ENCODE results near the gene ZNF343. TPM values are rescaled to one million over a fixed set of nuclear protein-coding genes. Genes with fewer than 3 reads are reported as not detected.

The ZNF343 gene
- total RNA-seq, 1 experiment from 2014 or later, result 11.3 TPM

- in situ Hi-C loops (cut with HindIII; ENCODE audit: low sequenced_read_pairs), result no loop called here
- no peak for DNase-seq (ENCODE audit: low spot score)
These were observed 31.7 kb downstream of the ZNF343 start for GRCh38 chr20:2476742-2477615.

- in situ Hi-C loops (cut with HindIII; ENCODE audit: low sequenced_read_pairs), result no loop called here
- DNase-seq (ENCODE audit: low spot score), result no peak
These were observed 32.6 kb downstream of the ZNF343 start for GRCh38 chr20:2475850-2476741.

DNA sequence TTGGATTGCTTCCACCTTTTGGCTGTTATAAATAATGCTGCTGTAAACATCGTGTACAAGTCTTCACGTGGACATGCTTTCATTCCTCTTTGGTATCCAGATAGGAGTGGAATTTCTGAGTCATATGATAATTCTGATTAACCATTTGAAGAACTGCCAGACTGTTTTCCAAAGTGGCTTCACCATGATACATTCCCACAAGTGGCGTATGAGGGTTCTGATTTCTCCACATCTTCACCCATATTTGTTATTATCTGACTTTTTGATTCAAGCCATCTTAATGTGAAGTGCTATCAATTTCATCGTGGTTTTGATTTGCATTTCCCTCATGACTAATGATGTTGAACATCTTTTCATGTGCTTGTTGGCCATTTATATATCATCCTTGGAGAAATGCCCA is 35.2 kb downstream of the ZNF343 start:
- in situ Hi-C loops (cut with HindIII; ENCODE audit: low sequenced_read_pairs), result no loop called here
- DNase-seq (ENCODE audit: low spot score), result no peak

DNA sequence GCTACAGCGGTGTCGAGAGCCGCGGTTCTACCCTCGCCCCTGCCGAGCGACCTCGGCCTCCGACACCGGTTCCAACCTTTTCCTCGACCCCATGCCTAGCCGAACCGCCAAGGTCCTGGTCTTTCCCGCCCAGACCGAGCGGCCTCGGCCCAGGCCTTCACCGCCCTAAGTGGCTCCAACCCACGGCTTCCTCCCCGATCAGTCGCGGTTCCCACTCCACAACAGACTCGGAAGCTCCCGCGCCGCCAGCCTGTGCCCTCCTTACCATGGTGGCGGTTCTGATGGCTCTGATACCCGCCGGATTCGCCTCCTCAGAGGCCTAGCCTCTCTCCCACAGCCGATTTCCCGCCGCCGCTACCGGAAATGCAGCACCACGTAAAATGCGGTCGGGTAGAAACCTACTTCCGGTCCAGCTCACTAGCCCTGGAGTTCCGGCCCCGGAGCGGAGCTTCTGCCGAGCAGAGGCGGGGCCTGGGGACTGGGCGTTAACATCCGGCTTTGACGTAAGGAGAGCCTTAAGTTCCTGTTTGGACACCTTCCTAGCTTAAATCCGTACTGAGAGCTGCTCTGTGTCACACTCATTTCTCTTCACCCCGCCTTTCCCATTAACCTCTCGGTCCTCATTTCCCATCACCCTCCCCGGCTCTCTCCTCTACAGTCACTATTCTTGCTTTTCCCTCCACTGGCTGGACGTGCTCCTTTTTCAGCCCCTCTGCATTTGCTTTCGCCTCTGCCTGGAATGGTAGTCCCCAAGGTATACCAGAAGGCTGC is 38.1 kb downstream of the ZNF343 start, which contains the start of gene SNRPB:
SNRPB (minus strand) TSS at position 367 of the 771 bp plus-strand sequence; CDS start at position 268, 99 bp downstream.
- peak; percentile 99 for DNase-seq (ENCODE audit: low spot score)
- in situ Hi-C loops (cut with HindIII; ENCODE audit: low sequenced_read_pairs), result no loop called here

DNA sequence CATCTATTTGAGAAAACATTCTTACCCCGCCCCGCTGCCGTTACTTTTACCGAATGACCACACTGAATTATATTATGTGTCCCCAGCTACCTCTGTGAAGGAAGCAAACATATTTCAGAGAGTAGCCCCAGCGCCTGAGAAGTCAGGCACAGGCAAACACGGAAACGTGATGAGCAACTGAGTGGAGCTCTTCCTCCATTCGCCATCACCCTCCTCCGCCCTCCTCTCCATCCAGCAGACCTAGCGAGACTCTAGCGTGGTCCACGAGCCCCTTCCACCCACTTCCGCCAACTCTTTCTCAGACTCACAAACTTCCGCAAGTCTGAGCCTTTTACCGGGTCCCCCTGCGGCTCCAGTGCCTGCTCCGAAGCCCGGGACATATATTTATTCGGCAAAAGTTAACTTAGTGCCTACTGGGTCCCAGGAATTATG is 38.7 kb downstream of the ZNF343 start:
- DNase-seq (ENCODE audit: low spot score), result peak; percentile 30
- in situ Hi-C loops (cut with HindIII; ENCODE audit: low sequenced_read_pairs), result no loop called here

GRCh38 chr20:2468581-2469407 is 39.9 kb downstream of the ZNF343 start:
- no peak for DNase-seq (ENCODE audit: low spot score)
- in situ Hi-C loops (cut with HindIII; ENCODE audit: low sequenced_read_pairs), result no loop called here

DNA sequence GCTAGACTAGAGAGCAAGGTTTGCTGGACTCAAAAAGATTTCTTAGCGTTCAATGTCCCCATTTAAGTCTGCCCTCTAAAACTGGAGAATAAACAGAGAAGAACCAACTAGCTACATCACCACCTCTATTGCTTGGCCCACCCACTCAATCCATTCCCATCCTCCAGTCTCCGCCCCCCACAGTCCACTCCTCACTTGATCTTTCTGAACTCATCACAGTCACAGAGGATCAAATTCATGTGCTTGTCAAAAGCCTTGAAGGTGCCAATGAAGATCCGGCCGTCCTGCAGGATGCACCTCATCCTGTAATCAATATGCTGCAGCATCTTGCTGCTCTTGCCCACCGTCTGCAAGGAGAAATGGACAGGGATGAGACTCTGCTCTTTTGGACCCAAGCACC is 41.3 kb downstream of the ZNF343 start:
- in situ Hi-C loops (cut with HindIII; ENCODE audit: low sequenced_read_pairs), result no loop called here
- no peak for DNase-seq (ENCODE audit: low spot score)

DNA sequence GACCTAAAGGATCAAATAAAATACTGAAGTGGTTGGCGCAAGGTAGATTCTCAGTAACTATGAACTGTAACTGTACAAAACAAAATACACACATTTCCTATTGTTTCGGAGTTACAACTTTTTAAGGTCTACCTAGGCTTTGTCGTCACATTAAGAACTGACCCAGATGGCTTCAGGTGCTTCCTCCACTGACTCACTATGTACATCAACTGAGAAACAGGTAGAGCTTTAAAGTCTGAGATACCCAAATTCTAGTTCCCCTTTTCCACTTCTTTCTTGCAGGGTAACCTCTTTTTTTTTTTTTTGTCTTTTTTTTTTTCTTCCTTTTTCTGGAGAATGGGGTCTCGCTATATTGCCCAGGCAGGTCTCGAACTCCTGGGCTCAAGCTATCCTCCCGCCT is 43.6 kb downstream of the ZNF343 start:
- in situ Hi-C loops (cut with HindIII; ENCODE audit: low sequenced_read_pairs), result no loop called here
- DNase-seq (ENCODE audit: low spot score), result no peak

GRCh38 chr20:2463616-2464365 is 44.9 kb downstream of the ZNF343 start:
- in situ Hi-C loops (cut with HindIII; ENCODE audit: low sequenced_read_pairs), result no loop called here
- DNase-seq (ENCODE audit: low spot score), result no peak

DNA sequence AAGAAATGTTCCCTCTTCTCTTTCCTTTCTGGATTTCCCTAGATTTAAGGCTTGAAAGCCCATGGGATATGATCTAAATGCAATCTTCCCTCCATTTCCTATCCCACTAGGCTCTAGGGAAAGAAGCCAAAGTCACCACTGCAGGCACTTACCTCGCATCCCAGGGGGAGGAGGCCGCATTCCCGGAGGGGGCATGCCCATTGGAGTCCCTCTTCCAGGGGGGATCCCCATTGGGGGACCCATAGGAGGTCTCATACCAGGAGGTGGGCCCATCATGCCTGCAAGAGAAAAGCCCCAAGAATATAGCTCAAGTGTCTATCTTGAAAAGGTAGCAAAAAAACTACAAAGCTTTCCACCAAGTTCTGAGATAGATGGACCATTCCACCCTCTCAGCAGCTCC is 46.2 kb downstream of the ZNF343 start:
- no peak for DNase-seq (ENCODE audit: low spot score)
- in situ Hi-C loops (cut with HindIII; ENCODE audit: low sequenced_read_pairs), result no loop called here

DNA sequence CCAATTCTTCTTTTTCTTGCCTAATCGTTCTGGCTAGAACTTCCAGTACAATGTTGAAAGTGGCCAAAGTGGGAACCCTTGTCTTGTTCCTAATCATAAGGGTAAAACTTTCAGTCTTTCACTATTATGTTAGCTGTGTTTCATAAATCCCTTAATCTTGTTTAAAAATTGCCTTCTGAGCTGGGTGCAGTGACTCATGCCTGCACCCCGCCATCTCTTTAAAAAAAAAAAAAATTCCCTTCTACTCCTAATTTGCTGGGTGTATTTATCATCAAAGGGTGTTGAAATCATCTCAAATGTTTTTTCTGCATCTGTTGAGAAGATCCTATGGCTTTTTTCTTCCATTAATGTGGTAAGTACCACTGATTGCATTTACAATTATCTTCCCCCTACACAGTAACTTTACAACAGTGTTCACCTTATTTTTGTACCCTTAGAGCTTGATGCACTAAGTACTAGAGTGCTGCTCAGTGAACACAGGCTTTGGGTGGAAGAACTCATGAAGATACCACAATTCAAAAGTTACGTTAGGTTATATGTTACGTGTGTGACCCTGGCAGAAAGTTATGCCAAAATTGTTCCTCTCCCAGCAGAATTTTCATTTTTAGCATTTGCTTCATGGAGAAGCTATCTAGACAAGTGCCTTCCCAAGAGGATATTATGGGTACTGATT is 47.8 kb downstream of the ZNF343 start:
- no peak for DNase-seq (ENCODE audit: low spot score)
- in situ Hi-C loops (cut with HindIII; ENCODE audit: low sequenced_read_pairs), result no loop called here

DNA sequence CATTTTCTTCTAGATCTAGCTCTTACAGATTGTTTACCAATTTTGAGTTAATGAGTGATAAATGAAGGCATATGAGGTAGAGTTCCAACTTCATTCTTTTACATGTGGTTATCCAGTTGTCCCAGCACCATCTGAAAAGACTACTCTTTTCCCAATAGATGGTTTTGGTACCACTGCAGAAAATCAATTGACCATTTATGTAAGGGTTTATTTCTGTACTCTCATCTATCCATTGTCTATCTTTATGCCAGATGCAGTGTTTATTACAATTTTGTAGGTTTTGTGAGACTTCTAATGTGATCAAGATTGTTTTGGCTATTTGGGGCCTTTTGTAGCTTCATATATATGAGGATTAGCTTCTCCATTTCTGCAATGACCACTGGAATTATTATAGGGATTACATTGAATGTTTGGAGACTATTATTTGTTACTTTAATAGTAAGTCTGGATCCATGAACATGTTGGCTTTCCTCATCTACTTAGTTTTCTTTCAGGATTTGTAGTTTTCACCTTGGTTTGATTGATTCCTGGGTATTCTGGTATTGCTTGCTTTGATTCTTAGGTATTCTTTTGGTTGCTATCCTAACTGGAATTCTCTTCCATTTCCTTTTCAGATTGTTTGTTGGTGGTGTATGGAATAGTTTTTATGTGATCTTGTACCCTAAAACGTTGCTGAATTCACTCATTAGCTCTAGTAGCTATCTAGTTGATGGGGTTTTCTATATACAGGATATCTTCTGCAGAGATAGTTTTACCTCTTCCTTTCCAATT is 48.5 kb downstream of the ZNF343 start:
- in situ Hi-C loops (cut with HindIII; ENCODE audit: low sequenced_read_pairs), result no loop called here
- DNase-seq (ENCODE audit: low spot score), result no peak

- no peak for DNase-seq (ENCODE audit: low spot score)
- in situ Hi-C loops (cut with HindIII; ENCODE audit: low sequenced_read_pairs), result no loop called here
These were observed 49.7 kb downstream of the ZNF343 start for GRCh38 chr20:2458919-2459499.

DNA sequence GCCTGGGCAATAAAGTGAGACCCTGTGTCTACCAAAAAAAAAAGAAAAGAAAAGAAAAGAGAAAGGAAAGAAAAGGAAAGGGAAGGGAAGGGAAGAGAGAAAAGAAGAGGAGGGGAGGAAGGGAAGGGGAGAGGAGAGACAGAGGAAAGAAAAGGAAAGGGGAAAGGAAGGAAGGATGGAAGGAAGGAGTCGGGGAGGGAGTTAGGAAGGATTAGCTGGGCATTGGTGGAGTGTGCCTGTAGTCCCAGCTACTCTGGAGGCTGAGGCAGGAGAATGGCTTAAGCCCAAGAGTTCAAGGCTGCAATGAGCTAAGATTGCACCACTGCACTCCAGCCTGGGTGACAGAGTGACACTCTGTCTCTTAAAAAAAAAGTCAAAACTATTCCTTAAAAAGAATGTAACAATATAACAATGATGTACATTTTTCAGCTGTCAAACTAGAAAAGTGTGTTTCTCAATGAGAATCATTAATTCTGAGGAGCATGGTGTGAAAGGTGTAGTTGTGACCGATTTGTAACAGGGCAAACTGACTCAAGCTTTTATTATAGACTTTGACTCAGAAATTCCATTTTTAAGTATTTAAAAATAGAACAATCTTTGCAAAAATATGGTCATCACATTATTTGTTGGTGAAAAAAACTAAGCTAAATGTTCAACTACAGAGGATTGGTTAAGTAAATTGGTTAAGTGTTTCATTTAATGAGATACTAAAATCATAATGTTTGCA is 52.8 kb downstream of the ZNF343 start:
- in situ Hi-C loops (cut with HindIII; ENCODE audit: low sequenced_read_pairs), result no loop called here
- DNase-seq (ENCODE audit: low spot score), result no peak

- in situ Hi-C loops (cut with HindIII; ENCODE audit: low sequenced_read_pairs), result no loop called here
These were observed 54.9 kb downstream of the ZNF343 start for GRCh38 chr20:2453792-2454191.

More at GRCh38 chr20:2453792-2454191, 54.9 kb downstream of the ZNF343 start:
- no peak for DNase-seq (ENCODE audit: low spot score)
